Measurements from ENCODE around the gene ZNF444. TPM values are rescaled to one million over a fixed set of nuclear protein-coding genes. Genes with fewer than 3 reads are reported as not detected.

Gene ZNF444
- total and polyA plus RNA-seq, 2 donors from 2014 or later: 28.4 to 39.6 TPM

DNA sequence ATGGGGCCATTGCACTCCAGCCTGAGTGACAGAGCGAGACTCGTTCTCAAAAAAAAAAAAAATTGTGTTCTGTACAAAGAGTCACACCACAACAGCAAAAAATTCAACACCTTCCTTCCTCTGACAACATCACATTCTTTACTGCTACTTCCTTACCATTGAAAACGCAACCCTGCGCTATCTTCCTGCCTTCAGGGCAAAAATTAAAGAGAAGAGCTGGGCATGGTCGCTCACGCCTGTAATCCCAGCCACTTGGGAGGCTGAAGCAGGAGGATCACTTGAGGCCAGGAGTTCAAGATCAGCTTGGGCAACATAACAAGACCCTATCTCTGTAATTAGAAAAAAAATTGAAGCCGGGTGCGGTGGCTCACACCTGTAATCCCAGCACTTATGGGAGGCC lies 9.4 kb upstream of the ZNF444 start:
- no peak overlapping the region for H3K27ac ChIP-seq (ENCODE audit: low read depth in 2 of 2, low read length in 2 of 2)
- no peaks in the 10 kb centered on the region for H3K27me3 ChIP-seq (ENCODE audit: control insufficient read depth, insufficient read depth, low read length)
- DNase-seq (no peak), FAIRE-seq (no peak)
- H3K36me3 ChIP-seq (ENCODE audit: control insufficient read depth in 2 of 3, insufficient read depth in 3 of 3, low read length in 3 of 3): no peaks in the 10 kb centered on the region
- no peak overlapping the region for H3K4me3 ChIP-seq (ENCODE audit: low read length in 3 of 3)
- intact Hi-C loops (cut with DNase I): no loop called here
- H3K9me3 ChIP-seq (ENCODE audit: control insufficient read depth in 2 of 3, insufficient read depth in 1 of 3, low read length in 3 of 3): no peaks in the 10 kb centered on the region
- H3K9ac ChIP-seq (ENCODE audit: low read length in 3 of 3): no peak overlapping the region
- peaks cover 0 to 2% (median 0%) of the 10 kb centered on the region in 3 donors for H3K4me1 ChIP-seq (ENCODE audit: control insufficient read depth in 2 of 3, insufficient read depth in 2 of 3, low read depth in 1 of 3, low read length in 3 of 3)
- TF ChIP-seq, protein P1, sequence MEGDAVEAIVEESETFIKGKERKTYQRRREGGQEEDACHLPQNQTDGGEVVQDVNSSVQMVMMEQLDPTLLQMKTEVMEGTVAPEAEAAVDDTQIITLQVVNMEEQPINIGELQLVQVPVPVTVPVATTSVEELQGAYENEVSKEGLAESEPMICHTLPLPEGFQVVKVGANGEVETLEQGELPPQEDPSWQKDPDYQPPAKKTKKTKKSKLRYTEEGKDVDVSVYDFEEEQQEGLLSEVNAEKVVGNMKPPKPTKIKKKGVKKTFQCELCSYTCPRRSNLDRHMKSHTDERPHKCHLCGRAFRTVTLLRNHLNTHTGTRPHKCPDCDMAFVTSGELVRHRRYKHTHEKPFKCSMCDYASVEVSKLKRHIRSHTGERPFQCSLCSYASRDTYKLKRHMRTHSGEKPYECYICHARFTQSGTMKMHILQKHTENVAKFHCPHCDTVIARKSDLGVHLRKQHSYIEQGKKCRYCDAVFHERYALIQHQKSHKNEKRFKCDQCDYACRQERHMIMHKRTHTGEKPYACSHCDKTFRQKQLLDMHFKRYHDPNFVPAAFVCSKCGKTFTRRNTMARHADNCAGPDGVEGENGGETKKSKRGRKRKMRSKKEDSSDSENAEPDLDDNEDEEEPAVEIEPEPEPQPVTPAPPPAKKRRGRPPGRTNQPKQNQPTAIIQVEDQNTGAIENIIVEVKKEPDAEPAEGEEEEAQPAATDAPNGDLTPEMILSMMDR (IDR thresholded peaks at IDR 0.05; ENCODE audit: borderline replicate concordance, extremely low read depth, insufficient read depth): no peak

DNA sequence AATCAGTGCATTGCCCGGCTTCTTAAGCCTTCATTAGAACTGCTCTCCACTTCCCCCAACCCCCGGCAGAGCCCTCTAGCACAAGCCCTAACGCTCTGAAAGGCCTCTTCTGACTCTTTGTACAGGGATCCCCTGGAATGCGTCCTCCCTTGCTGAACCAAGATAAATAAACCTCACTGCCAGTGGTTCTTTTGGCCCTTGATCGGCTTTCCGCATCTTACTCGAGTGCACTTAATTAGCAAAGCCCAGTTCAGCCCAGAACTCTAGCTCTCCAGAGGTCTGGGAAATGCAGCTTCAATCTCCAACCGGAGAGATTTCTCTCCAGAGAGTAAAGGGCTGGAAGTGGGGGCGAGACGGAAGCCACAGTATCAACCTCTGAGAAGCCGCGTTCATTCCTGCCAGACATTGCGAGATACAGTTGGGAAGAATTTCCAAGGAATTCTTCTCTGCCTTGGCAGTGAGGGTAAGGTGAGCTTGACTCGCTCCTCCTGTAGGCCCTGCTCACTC lies 8.7 kb upstream of the ZNF444 start:
- no peak overlapping the region for H3K4me3 ChIP-seq (ENCODE audit: low read length in 3 of 3)

DNA sequence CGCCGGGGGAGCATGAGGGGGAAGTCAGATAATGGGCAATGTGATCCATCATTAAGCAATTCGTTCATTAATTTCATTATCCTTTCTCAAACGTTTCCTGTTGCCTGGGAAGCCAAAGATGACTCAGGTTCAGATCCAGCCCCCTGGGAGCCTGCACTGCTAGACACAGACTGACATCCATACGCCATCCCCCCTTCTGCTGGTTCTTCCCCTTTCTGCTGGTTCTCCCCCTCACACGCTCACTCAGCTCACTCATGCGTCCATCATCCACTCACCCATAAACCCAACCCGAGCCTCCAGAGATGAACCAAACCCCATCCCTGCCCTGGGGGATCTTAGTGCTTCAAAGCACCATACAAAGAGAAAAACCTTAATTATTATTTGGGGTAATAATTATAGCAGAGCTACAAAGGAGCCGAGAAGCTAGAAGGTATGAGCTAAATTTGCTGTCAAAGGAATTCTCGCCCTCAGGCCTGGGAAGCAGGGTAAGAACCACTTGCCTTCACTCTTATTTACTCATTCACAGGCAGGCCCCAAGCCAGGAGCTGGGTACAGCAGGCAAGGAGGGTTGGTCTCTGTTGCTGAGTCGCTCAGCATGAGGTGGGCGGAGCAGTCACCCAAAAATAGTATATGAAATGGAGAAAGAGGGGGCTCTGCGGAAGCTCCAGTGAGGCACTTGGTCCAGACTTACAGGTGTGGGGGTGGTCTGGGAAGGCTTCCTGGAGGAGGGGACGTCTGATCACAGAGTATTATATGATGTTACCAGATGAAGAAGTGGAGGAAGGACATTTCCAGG lies 7.0 kb upstream of the ZNF444 start:
- intact Hi-C loops (cut with DNase I): no loop called here
- Histone ChIP-seq H3K27ac (ENCODE audit: low read depth in 2 of 2, low read length in 2 of 2) (no peak overlapping the region), H3K9me3 (ENCODE audit: control insufficient read depth in 2 of 3, insufficient read depth in 1 of 3, low read length in 3 of 3) (no peaks in the 10 kb centered on the region), H3K4me3 (ENCODE audit: low read length in 3 of 3) (no peak overlapping the region), H3K9ac (ENCODE audit: low read length in 3 of 3) (no peak overlapping the region), H3K36me3 (ENCODE audit: control insufficient read depth in 2 of 3, insufficient read depth in 3 of 3, low read length in 3 of 3) (no peaks in the 10 kb centered on the region), H3K4me1 (ENCODE audit: control insufficient read depth in 2 of 3, insufficient read depth in 2 of 3, low read depth in 1 of 3, low read length in 3 of 3) (peaks cover 0 to 2% (median 0%) of the 10 kb centered on the region in 3 donors), H3K27me3 (ENCODE audit: control insufficient read depth, insufficient read depth, low read length) (no peaks in the 10 kb centered on the region)
- TF ChIP-seq, protein P1 (IDR thresholded peaks at IDR 0.05; ENCODE audit: borderline replicate concordance, extremely low read depth, insufficient read depth): no peak
- DNase-seq (peak in 3 of 5 donors; percentile 59 to 69 (median 68)), FAIRE-seq (no peak)

More for the DNA sequence above, 8.7 kb upstream of the ZNF444 start:
- Histone ChIP-seq H3K27me3 (ENCODE audit: control insufficient read depth, insufficient read depth, low read length) (no peaks in the 10 kb centered on the region), H3K9ac (ENCODE audit: low read length in 3 of 3) (no peak overlapping the region), H3K4me1 (ENCODE audit: control insufficient read depth in 2 of 3, insufficient read depth in 2 of 3, low read depth in 1 of 3, low read length in 3 of 3) (peaks cover 0 to 2% (median 0%) of the 10 kb centered on the region in 3 donors), H3K36me3 (ENCODE audit: control insufficient read depth in 2 of 3, insufficient read depth in 3 of 3, low read length in 3 of 3) (no peaks in the 10 kb centered on the region), H3K27ac (ENCODE audit: low read depth in 2 of 2, low read length in 2 of 2) (no peak overlapping the region), H3K9me3 (ENCODE audit: control insufficient read depth in 2 of 3, insufficient read depth in 1 of 3, low read length in 3 of 3) (no peaks in the 10 kb centered on the region)
- FAIRE-seq: no peak
- intact Hi-C loops (cut with DNase I): no loop called here
- TF ChIP-seq, protein P1 (IDR thresholded peaks at IDR 0.05; ENCODE audit: borderline replicate concordance, extremely low read depth, insufficient read depth): no peak
- peak in 4 of 5 donors; percentile 72 to 88 (median 78) for DNase-seq
